ENCODE data around the gene IFITM10.

The IFITM10 gene

DNA sequence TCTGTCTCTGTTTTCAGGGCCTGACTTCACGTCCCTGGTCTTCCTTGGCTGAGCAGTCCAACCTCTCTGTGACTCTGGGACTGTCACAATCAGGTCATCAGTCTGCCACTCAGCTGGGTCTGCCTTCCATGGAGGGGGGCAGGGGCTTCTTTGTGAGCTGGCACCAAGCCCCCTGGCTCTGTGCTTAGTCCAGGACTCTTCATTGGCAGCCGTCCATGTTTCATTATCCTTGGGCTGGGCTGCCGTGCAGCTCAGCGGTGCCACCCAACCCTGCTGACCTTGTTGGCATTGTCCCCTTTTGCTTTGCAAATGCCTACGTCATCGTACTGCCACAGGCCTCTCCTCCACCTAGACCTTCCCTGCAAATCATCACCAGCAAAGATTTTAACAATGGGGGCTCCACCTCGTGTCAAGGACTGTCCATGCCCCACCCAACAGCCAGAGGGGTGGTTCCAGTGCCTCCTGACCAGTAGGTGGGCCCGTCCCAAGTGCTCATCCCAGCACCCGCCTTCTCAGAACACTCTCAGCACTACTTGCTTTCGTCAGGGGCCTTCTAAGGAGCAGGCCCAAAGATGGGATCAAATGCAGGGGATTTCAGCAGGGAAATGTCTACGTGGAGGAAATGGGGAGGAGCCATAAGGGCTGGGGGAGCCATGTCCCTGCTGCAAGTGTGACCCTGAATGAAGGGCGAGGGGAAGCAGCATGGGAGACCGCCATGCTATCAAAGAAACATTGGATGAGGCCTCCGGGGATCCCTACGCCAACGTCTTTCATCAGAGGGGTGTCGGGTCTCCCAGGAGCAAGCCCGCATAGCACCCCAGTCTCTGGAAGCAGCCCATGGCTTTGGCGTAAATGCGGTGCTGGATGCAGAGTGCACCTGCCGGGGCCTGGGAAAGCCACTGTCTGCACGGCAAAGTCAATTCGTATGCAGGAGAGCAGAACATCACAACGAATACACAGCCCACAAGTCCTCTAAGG lies 35.2 kb downstream of the IFITM10 start:
- DNase-seq (ENCODE audit: low spot score) = no peak

DNA sequence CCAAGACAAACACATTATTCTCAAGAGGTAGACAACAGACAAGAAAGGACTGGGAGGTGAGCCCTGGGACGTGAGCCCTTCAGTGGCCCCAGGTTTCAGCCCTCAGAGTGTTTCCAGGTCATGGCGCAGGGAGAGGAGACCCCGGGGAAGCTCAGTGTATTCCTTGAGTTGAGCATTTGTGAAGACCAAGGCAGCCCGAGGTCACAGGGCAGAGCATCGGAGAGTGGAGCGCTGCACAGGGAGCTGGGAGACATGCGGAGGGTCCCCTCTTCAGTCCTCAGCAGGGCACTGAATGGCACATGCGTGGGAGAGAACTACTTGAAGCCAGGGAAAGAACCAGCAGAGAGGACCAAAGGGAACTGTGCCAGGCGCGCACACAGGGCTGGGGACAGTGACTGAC lies 41.7 kb downstream of the IFITM10 start:
- no peak for DNase-seq (ENCODE audit: low spot score)

DNA sequence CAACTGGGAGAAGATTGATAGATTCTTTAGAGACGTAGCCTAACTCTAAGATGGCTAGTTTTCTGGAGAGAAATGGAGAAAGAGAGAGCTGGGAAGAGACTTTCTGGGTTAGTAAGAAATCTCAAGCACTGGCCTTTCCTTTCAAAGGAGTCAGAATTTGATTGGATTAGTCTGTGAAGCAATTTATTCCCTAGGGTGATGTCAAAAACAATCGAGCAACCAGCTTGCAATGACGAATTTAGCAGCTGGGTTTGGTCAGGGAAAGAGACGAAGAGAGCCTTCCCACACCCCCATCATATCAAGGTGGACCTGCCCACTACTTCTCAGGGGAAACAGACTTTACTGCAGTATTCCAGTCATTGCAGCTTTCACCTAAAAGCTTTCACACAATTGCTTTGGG lies 42.6 kb downstream of the IFITM10 start:
- no peak for DNase-seq (ENCODE audit: low spot score)

DNA sequence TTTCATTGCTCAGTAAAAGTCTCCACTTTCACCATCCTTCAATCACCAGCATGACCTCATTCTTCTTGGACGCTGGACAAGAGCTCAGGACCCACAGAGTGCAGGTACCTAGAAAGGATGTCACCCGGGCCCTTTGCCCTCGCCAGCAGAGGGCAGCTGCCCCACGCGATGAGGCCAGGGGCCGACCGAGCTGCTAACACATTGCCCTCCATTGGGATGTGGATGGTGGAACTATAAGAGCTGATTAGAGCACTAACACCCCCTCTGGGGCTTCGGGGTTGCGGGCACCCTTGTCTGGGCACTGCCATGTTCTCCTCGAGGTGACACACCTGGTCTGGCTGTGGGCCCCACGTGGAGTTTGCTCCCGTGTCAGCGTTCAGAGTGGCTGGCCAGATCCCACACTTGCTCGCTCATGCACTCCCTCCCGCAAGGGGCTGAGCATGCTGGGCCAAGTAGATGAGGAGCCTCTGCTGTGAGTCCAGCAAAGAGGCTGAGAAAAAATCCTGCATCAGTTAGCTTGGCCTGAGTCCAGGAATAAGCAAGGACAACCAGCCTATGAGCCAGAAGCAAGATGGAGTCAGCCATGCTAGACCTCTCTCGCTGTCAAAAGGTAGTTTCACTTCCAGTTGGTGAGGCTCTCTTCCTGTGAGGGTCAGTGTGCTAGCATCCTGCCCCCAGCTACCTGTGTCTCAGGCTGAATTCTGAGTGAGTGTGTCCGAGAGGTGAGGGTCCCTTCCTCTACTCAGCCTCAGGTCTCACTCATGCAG lies 43.6 kb downstream of the IFITM10 start:
- DNase-seq (ENCODE audit: low spot score) = no peak

DNA sequence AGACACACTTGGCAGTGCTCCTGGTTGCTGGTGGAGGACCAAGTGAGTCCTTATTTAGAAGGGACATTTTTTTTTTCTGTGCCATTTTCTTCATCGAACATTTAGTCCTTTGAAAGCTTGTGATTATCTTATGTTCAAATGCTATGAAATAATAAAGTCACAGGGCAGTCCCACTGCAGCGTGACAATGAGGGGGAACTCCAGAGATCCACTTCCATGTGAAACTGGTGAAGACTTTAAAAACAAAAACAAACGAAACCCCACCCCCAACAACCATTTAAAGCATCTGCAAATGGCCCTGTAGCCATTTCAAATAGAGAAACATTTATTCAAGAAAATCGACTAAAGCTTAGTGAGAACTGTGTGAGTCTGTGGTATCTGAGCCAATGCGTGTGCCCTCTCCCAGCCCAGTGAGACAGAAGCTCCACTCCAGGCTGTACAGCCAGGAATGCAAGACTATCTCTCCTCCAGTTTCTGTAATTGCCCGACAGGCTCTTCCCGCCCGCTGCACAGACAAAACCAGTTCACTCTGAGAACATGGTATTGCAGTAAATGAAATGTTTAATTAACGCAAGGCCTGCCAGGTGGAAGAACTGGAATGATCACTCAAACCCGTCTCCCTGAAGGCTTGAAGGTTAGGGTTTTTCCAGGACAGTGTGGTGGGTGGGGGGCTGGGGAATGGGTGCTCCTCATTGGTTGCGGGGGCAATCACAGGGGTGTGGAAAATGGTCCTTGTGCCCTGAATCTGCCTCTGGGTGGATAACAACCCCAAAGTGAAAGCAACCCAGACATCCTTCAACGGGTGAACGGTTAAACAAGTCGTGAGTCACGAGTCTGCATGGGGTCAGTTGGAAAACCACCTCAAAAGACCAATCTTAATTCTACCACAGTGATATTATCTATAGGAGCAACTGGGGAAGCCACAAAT lies 45.0 kb downstream of the IFITM10 start:
- no peak for DNase-seq (ENCODE audit: low spot score)

DNA sequence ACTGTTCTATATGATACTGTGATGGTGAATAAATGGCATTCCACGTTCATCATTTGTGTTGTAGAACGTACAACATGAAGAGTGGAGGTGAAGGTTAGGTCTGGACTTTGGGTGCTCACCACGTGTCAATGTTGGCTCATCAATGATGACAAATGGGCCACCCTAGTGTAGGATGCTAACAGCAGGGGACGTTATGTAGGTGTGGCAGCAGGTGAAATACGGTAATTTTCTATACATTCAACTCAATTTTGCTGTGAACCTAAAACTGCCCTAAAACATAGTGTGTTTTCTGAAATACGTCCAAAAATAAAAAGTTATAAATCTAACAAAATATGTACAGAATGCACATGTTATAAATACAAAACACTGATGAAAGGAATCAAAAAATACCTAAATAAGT lies 47.2 kb downstream of the IFITM10 start:
- no peak for DNase-seq (ENCODE audit: low spot score)

DNA sequence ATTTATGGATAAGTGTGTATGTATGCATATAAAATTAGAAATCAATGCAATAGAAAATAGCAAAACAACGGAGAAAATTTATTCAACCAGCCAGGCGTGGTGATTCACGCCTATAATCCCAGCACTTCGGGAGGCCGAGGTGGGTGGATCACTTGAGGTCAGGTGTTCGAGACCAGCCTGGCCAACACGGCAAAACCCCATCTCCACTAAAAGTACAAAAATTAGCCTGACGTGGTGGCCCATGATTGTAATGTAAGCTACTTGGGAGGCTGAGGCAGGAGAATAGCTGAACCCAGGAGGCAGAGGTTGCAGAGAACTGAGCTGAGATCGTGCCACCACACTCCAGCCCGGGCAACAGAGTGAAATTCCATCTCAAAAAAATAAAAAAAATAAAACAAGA lies 47.9 kb downstream of the IFITM10 start:
- no peak for DNase-seq (ENCODE audit: low spot score)

DNA sequence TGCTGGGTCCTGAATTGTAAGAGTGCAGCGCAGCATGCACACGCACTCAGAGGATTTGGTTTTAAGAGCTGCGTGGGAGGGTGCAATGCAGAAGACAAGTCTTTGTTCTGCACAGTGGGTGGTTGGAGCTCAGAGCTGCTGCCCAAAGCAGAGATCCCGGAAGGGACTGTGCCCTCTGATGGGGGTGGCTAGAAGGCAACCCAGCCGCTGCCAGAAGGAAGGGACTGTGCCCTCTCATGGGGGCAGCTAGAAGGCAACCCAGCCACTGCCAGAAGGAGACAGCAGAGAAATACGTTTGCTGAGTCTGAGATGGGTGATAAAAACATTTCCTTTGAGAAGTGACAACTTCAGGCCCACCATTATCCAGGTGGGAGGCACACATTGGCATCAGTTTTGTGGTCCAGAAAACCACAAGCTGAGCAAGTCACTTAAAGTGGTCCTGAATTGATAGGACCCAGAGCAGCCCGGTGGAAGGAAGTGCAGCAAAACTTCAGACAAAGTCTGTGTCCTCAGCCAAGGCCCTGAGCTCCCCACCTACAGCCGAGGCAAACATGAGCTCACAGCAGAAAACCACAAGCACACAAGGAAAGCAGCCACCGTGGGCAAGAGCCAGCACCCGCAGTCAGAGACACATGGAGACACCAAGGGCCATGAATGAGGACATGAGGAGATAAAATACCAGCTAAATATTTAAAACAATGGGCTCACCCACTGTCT lies 49.1 kb downstream of the IFITM10 start:
- DNase-seq (ENCODE audit: low spot score) = no peak

DNA sequence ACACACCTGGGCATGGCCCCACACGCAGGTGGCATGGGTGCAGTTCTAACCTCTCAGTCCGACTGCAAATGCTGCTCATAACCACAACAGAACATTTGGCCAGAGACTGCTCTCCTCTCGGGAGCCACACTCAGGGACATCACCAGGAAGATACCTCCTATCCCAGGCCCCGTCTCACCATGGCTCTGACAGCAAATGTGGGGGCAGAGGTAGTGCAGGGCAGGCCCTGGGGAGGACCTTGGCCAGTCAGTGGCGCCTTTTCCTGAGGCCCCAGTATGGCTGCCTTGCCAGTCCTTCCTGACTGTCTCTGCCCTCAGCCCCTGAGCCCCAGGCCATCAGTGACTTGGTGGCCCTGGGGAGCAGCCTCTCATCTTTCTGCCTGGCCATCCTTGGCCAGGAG lies 50.6 kb downstream of the IFITM10 start:
- no peak for DNase-seq (ENCODE audit: low spot score)

DNA sequence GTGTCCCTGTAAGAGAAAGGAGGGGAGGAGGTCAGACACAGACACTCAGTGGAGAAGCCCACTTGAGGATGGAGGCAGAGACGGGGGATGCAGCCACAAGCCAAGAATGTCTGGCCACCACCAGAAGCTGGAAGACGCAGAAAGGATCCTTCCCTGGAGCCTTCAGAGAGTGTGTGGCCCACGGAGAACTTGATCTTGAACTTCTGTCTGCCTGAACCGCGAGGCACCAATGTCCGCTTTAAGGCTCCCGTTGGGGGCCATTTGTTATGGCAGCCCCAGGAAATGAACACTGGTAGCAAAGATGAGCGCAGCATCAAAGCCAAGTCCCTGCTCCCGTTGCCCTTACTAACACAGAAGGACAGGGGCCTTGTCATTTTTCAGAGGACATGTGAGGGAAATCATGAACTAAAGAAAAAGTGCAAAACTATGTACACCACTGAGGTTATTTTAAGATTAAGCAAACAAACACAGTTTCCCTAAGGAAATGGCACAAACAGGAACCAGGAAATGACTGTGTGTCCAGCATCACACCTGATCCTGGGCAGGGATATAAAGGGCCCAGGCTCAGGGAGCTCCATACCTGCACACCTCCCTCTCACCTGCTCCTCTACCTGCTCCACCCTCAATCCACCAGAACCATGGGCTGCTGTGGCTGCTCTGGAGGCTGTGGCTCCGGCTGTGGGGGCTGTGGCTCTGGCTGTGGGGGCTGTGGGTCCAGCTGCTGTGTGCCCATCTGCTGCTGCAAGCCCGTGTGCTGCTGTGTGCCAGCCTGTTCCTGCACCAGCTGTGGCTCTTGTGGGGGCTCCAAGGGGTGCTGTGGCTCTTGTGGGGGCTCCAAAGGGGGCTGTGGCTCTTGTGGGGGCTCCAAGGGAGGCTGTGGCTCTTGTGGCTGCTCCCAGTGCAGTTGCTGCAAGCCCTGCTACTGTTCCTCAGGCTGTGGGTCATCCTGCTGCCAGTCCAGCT lies 53.5 kb downstream of the IFITM10 start, which contains the start of gene KRTAP5-6:
Gene KRTAP5-6 (plus strand): TSS at position 588 of the 963 bp plus-strand sequence. CDS start 51 bp downstream, at position 639.
- DNase-seq (ENCODE audit: low spot score) = no peak

DNA sequence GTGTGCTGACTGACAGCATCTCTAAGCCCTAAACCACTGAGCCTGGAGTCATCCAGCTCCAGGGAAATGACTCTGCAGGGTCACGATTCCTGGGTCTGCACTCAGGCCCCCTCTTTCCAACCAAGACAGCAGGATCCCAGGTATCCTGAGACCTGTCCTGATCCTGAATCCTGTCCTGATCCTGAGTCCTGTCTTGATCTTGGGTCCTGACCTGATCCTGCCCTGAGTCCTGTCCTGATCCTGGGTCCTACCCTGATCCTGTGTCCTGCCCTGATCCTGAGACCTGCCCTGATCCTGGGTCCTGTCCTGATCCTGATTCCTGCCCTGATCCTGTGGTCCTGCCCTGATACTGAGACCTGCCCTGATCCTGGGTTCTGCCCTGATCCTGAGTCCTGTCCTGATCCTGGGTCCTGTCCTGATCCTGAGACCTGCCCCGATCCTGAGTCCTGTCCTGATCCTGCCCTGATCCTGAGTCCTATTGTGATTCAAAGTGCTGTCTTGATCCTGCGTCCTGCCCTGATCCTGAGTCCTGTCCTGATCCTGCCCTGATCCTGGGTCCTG lies 54.8 kb downstream of the IFITM10 start:
- DNase-seq (ENCODE audit: low spot score) = no peak

DNA sequence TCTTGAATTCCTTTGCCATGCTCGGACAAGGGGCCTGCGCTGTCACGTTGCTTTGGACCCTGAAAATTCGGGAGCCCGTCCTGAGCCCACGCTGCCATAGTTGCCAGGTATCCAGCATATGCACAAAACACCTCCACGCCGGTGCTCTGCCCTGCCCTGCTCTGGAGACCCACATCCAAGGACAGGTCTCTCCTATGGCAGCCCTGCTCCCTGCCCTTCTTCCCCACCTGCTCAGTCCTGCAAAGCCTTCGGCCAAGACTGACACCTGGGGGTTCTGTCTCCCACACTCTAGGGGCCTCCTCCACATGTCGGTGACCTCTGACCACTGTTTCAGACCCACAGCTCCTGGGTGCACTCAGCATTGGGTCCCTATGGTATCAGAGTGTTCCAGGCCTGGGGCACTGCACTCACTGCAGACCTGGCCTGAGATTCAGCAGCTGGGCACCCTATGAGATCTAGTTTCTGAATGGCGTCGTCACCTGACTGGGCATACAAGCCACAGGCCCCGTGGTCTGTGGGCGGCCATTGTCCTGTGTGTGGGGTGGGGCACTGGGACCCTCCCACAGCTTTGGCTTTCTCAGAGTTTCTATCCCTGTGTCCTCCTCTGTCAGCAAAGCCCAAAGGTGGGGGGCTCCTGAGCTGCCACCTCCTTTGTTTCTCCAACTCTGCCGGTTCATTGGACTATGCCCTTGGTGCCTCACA lies 55.4 kb downstream of the IFITM10 start:
- no peak for DNase-seq (ENCODE audit: low spot score)

DNA sequence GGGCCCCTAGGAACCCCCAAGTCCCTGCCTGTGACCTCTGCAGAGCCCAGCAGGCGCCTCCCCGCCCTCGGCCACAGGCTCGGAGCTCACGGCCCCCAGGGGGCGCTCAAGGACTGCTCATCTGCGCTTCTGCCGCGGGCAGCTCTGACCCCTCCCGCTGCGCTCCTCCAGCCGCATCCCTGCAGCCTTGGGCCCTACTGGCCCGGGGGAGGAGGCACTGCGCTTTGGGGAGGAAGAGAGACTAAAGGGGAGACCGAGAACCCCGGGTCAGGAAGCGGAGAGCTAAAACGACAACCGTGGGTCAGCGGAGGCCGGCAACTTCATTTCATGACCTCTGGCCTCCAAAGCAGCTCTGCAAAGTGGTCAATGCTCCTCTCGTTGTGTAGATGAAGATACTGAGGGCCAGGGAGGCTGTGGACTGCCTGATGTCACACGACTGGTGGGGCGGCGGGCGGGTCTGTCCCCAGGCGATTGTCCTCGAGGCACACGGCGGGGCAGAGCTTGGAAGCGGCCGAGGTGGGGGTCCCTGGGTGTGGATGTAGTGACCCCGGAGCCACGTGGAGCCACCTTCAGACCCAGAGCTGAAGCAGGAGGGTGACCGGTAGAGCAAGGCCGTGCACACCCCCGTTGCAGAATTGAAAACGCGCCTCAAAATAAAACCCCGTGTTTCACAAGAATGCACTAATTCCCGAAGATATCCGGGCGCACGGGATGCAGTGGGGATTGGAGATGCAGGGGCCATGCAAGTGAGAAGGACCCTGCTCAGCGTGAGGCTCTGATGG lies 56.1 kb downstream of the IFITM10 start:
- DNase-seq (ENCODE audit: low spot score) = peak; percentile 93

DNA sequence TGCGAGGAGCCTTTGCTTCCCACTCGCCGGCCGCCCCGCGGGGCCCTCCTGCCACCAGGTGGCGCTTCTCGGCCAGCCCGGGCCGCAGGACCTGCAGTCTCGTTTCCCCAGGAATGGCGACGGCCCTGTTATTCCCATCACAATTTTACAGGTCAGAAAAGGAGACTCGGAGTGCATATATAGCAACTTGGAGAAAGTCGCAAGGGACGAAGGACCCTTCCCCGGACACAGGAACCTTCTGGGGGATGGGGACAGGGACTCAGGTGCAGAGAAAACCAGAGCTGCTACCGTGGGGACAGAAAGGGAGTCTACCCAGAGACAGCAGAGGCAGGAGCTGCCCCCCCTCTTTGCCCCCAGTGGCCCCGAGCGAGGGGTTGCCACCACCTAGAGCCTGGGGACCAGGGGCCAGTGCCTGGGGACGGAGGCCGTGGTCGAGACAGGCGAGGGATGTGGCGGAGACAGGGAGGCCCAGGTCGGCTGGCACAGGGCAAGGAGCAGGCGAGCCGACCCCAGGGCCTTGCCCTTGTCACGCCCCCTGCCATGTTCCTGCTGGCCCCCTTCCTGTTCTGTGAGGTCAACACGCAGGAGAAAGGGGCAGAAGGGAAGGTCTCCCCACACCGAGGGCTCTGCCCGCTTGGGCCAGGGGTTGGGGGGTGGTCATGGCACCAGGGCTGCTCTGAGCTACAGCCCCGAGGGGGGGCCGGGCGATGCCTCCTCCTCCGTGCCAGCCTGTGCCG lies 56.9 kb downstream of the IFITM10 start:
- peak; percentile 93 for DNase-seq (ENCODE audit: low spot score)

DNA sequence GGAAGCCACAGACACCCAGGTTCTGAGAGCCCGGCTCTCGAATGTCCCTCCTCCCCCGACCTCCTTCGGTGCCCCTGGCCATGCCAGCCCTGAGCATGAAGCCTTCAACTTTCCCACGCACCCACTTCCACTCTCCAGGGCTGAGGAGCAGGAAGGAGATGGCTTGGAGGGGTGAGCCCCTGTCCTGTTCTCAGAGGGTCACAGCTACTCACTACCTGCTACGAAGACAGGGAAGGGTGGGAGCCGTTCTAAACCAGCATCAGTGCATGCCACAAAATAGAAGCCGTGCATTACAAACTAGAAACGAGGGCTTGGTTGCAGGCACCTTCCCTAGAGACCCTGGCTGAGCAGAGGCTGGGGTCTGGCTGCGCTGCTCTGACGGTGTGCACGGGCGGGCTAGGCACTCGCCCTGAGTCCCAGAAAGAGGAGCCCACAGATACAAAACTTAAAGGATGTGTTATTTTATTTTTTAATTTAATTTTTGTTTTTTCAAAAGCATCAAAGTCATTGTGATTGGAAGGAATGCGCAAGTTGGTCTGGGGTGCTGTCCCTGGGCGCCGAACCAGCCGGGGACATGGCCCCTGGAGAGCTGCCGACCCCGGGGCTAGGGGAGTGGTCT lies 57.6 kb downstream of the IFITM10 start:
- no peak for DNase-seq (ENCODE audit: low spot score)

DNA sequence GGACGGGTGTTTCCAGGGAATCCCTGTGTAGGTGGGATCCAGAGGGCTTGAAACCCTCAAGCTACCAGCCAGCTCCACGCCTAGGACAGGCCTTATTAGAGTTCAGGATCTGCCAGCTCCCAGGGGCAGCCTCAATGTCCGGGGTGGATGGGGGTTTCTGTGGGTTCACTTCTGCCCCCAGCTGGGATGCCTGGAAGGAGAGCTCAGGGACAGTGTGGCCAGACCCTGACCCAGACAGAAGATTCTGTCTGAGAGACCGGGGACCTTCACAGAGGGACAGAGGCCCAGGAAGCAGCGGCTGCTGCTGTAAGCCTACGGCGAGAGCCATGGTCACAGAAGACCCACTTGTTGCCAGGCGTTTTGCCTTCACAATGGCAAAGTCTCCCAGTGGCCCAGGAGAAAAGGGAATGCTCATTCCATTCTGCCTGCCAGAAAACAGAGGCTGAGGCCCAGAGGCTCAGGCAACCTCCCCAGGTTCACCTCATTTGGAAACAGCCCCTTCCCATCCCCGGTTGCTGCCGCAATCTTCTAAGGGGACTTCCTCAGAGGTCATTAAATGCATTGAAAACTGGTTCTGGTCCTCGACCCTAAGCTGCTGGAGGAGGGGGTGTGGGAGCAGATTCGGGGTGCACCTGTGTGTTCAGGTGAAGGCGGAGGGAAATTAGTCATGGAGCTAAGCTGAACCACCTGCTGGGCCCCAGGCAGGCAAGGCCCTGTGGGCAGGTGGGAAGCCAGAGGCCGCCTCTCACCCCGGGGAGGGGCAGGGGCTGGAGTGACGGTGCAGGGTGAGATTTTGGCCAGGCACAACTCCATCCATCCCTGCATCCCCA lies 58.3 kb downstream of the IFITM10 start:
- no peak for DNase-seq (ENCODE audit: low spot score)

All from ecto neural progenitor cell (in vitro differentiated cells).